Smooth muscle cell of the pulmonary artery (primary cell): ENCODE results near the gene PGGT1B. TPM values are rescaled to one million over a fixed set of nuclear protein-coding genes. Genes with fewer than 3 reads are reported as not detected.

Experiments
- total RNA-seq: library from RNA; depleted of rRNA; stranded (reverse); fragments of >200 nt; gene quantifications from 2 replicates; pipeline ENCODE4 v1.2.3, GENCODE V29; 2014

The PGGT1B gene
- 16.1 and 20.8 TPM in 2 replicates for total RNA-seq

GRCh38 chr5:115262321-115263077 lies at the start of gene PGGT1B:
Gene PGGT1B, minus strand, starts transcription at chr5:115262877. Its CDS starts 26 bp downstream, at chr5:115262851.

GRCh38 chr5:115296124-115297022 lies 33.7 kb upstream of the PGGT1B start, which contains the start of gene CCDC112:
Gene CCDC112, minus strand, starts transcription at chr5:115296654. Its CDS starts 111 bp downstream, at chr5:115296543.

GRCh38 chr5:115169487-115170133 lies 93.1 kb downstream of the PGGT1B start, which contains the start of gene TRIM36:
Gene TRIM36, minus strand, starts transcription at chr5:115169908. Its CDS starts 274 bp downstream, at chr5:115169634.

Other genes with a start within 250 kb of the PGGT1B start
- 0.13 TPM in 2 replicates for gene TRIM36, start 93.0 kb downstream of the PGGT1B start, total RNA-seq
- gene CCDC112, start 33.8 kb upstream of the PGGT1B start, total RNA-seq: 2.9 and 4.0 TPM in 2 replicates